ENCODE data around the gene UQCR10.

DNA sequence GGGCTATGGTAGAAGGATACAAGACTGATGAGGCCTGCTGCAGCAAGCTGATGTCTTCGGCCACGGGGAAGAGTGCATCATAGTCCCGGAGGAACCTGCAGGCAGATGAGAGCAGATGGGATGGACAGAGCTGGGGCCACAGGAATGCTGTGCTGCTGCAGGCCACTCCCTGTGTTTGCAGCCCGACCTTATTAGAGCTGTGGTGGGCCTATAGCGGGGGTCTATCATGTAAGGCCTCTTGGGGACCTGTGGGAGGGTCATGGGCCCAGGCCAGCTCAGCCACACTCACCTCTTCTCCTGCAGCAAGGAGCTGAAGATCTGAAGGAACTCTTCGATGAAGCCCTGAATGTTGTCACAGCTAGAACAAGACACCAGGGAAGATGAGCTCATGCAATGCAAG lies 39.0 kb downstream of the UQCR10 start:
- TF ChIP-seq POLR2AphosphoS5 (IDR thresholded peaks at IDR 0.05) = no peak
- TF ChIP-seq, protein P1, sequence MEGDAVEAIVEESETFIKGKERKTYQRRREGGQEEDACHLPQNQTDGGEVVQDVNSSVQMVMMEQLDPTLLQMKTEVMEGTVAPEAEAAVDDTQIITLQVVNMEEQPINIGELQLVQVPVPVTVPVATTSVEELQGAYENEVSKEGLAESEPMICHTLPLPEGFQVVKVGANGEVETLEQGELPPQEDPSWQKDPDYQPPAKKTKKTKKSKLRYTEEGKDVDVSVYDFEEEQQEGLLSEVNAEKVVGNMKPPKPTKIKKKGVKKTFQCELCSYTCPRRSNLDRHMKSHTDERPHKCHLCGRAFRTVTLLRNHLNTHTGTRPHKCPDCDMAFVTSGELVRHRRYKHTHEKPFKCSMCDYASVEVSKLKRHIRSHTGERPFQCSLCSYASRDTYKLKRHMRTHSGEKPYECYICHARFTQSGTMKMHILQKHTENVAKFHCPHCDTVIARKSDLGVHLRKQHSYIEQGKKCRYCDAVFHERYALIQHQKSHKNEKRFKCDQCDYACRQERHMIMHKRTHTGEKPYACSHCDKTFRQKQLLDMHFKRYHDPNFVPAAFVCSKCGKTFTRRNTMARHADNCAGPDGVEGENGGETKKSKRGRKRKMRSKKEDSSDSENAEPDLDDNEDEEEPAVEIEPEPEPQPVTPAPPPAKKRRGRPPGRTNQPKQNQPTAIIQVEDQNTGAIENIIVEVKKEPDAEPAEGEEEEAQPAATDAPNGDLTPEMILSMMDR (IDR thresholded peaks at IDR 0.05) = no peak
